PC-9 (cell line): ENCODE data around the gene DRAM1.

Source experiments
- EZH2 ChIP-seq: fragments of 200-600 bp; sonication (generic); IDR thresholded peaks from 2 replicates; pipeline ENCODE4 v1.8.0; 2017; ENCODE audit warnings: antibody characterized with exemption, low read depth
- TF ChIP-seq, protein P1 (sequence below): fragments of 200-600 bp; sonication (generic); conservative IDR thresholded peaks from 2 replicates; pipeline ENCODE4 v1.6.1; 2017; ENCODE audit warnings: mixed run types, antibody characterized with exemption, mild to moderate bottlenecking, moderate library complexity

DNA sequence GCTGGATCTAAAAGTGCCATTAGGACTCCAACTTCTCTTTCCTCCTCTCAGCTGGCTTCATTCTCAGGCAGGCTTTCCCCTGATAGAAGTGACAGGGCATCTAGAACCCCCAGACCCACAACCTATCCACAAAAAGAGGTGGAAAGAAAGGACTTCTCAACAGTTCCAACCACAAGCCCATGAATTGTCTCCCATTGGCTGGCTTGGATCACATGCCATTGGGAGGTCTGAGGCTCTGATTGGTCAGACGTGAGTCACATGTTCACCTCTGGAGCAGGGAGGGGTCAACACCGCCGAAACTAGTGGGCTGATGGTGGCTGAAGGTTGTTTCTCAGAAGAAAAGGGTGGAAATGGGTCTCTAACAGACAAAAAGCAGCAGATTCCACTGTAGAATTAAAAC is 47.2 kb downstream of the DRAM1 start:
- TF ChIP-seq, protein P1, sequence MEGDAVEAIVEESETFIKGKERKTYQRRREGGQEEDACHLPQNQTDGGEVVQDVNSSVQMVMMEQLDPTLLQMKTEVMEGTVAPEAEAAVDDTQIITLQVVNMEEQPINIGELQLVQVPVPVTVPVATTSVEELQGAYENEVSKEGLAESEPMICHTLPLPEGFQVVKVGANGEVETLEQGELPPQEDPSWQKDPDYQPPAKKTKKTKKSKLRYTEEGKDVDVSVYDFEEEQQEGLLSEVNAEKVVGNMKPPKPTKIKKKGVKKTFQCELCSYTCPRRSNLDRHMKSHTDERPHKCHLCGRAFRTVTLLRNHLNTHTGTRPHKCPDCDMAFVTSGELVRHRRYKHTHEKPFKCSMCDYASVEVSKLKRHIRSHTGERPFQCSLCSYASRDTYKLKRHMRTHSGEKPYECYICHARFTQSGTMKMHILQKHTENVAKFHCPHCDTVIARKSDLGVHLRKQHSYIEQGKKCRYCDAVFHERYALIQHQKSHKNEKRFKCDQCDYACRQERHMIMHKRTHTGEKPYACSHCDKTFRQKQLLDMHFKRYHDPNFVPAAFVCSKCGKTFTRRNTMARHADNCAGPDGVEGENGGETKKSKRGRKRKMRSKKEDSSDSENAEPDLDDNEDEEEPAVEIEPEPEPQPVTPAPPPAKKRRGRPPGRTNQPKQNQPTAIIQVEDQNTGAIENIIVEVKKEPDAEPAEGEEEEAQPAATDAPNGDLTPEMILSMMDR = no peak
- no peak for TF ChIP-seq EZH2
